Stimulated activated CD4-positive, alpha-beta T cell treated with anti-CD3 and anti-CD28 coated beads, Interleukin-2, amount 100 ng/mL, for 24 hours (primary cell): Measurements from ENCODE around the gene NETO1.

Source experiments
- DNase-seq, 2 donors: peaks; one replicate each; pipeline ENCODE4 v3.0.0-alpha.2; 2020

The NETO1 gene

GRCh38 chr18:72846736-72847533 is 20.9 kb downstream of the NETO1 start:
- DNase-seq = no peak

GRCh38 chr18:72843743-72844142 is 24.0 kb downstream of the NETO1 start:
- DNase-seq = no peak

GRCh38 chr18:72840109-72840508 is 27.7 kb downstream of the NETO1 start:
- DNase-seq = no peak

- no peak for DNase-seq
Measured at GRCh38 chr18:72834731-72835130, 33.1 kb downstream of the NETO1 start.

- DNase-seq = no peak
Measured at GRCh38 chr18:72833471-72833870, 34.3 kb downstream of the NETO1 start.

GRCh38 chr18:72830109-72830508 is 37.7 kb downstream of the NETO1 start:
- peak in 1 of 2 donors; percentile 1 for DNase-seq

GRCh38 chr18:72828601-72829000 is 39.2 kb downstream of the NETO1 start:
- no peak for DNase-seq

GRCh38 chr18:72826736-72827135 is 41.1 kb downstream of the NETO1 start:
- no peak for DNase-seq

- DNase-seq = no peak
Measured at GRCh38 chr18:72823345-72823744, 44.4 kb downstream of the NETO1 start.

GRCh38 chr18:72822202-72822601 is 45.6 kb downstream of the NETO1 start:
- no peak for DNase-seq

- DNase-seq = no peak
Measured at GRCh38 chr18:72820571-72820970, 47.2 kb downstream of the NETO1 start.

- no peak for DNase-seq
Measured at GRCh38 chr18:72819050-72819449, 48.7 kb downstream of the NETO1 start.

- DNase-seq = no peak
Measured at GRCh38 chr18:72811047-72811446, 56.7 kb downstream of the NETO1 start.

GRCh38 chr18:72808680-72809079 is 59.1 kb downstream of the NETO1 start:
- DNase-seq = no peak

- DNase-seq = no peak
Measured at GRCh38 chr18:72799106-72799505, 68.7 kb downstream of the NETO1 start.

GRCh38 chr18:72783530-72783929 is 84.3 kb downstream of the NETO1 start:
- DNase-seq = no peak

GRCh38 chr18:72774914-72775313 is 92.9 kb downstream of the NETO1 start:
- no peak for DNase-seq

- no peak for DNase-seq
Measured at GRCh38 chr18:72772916-72773315, 94.9 kb downstream of the NETO1 start.

GRCh38 chr18:72768681-72769229 is 99.0 kb downstream of the NETO1 start:
- no peak for DNase-seq

GRCh38 chr18:72762515-72763122 is 105.2 kb downstream of the NETO1 start:
- no peak for DNase-seq

- DNase-seq = no peak
Measured at GRCh38 chr18:72752220-72752619, 115.6 kb downstream of the NETO1 start.

GRCh38 chr18:72742002-72742401 is 125.8 kb downstream of the NETO1 start:
- DNase-seq = no peak

GRCh38 chr18:72738136-72738535 is 129.7 kb downstream of the NETO1 start:
- no peak for DNase-seq

- DNase-seq = no peak
Measured at GRCh38 chr18:72727776-72728175, 140.0 kb downstream of the NETO1 start.
